Endothelial cell (in vitro differentiated cells): Measurements from ENCODE around the gene CHRNE. TPM values are rescaled to one million over a fixed set of nuclear protein-coding genes. Genes with fewer than 3 reads are reported as not detected.
A peak's percentile ranks its signal among the peaks of the same experiment; 100 is the strongest.

Source experiments
- DNase-seq: peaks from one replicate; pipeline ENCODE4 v3.0.0; 2021; ENCODE audit warnings: low spot score
- H3K27ac Mint-ChIP-seq: one replicate; pipeline ENCODE4 v1.8.0; 2021; ENCODE audit warnings: mixed read lengths, inconsistent platforms; ENCODE audit not compliant: unreplicated experiment
- H3K27me3 Mint-ChIP-seq: one replicate; pipeline ENCODE4 v1.8.0; 2021; ENCODE audit warnings: mild to moderate bottlenecking, moderate library complexity, mixed read lengths, inconsistent platforms; ENCODE audit not compliant: unreplicated experiment
- H3K36me3 Mint-ChIP-seq: one replicate; pipeline ENCODE4 v1.8.0; 2021; ENCODE audit warnings: mild to moderate bottlenecking, low read depth, mixed read lengths, inconsistent platforms; ENCODE audit not compliant: unreplicated experiment
- H3K4me1 Mint-ChIP-seq: one replicate; pipeline ENCODE4 v1.8.0; 2021; ENCODE audit warnings: mild to moderate bottlenecking, mixed read lengths, inconsistent platforms; ENCODE audit not compliant: unreplicated experiment
- H3K4me3 Mint-ChIP-seq: one replicate; pipeline ENCODE4 v1.8.0; 2021; ENCODE audit warnings: mild to moderate bottlenecking, mixed read lengths, inconsistent platforms; ENCODE audit not compliant: unreplicated experiment
- H3K9me3 Mint-ChIP-seq: one replicate; pipeline ENCODE4 v1.8.0; 2021; ENCODE audit warnings: mixed read lengths, inconsistent platforms; ENCODE audit not compliant: unreplicated experiment
- long read RNA-seq: library from polyadenylated mRNA; unstranded; transcript quantifications from one replicate; pipeline ENCODE4 v2.0.0, GENCODE V29; 2020; ENCODE audit not compliant: unreplicated experiment
- total RNA-seq: library from RNA; stranded (reverse); fragmentation: NEBNext Ultra II Directional; extraction: Animal tissue kit (Norgen Biotek cat#: 25700); gene quantifications from one replicate; pipeline ENCODE4 v1.2.1, GENCODE V29; 2021; ENCODE audit not compliant: unreplicated experiment
- TF ChIP-seq, protein P1 (sequence below): fragments of 200-600 bp; sonication (generic); IDR thresholded peaks from one replicate; pipeline ENCODE4 v1.5.0; 2021; ENCODE audit warnings: antibody characterized with exemption; ENCODE audit not compliant: unreplicated experiment

Gene CHRNE
- 1.2 TPM for total RNA-seq
- long read RNA-seq, partial matches to known transcripts, result 0 of 1 reads
- long read RNA-seq, other reads (novel, unspliced or antisense), result 1 of 1 reads

DNA sequence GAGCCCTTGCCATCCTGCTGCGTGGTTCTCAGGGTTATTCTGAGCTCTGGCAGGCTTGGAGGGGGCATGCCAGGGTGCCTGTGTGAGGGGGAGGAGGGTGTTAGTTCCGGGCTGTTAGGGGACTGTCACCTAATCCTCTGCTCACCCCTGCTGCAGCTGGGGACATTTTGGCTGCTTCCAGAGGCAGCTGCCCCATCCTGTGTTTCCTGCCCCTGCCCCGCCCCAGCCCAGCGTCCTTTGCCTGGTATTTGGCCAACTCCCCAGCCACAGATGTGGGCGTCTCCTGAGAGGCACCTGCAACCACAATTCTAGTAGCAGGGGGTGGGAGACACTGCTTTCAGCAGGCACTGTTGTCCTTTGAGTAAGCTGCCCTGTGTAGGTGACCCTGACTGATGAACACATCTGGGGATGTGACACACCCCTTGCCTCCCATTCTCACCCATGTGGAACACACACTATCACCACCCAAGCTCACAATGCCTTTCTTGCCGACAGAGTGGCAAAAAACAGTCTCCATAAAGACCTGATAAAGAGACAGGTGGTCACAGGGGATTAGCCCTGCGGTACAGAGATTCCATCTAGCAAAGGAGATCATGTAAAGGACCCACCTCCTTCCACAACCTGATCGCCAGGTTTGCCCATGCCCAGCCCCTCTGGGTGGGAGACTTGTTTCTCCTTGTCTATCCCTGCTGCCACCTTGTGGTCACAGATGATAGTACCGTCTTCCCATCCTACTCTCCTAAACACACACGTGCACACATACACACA lies at the start of gene CHRNE:
Gene CHRNE, minus strand, starts transcription at position 48 of the 768 bp plus-strand sequence. Its CDS starts 35 bp downstream, at position 13.
- peak; percentile 80 for DNase-seq
- Mint-ChIP-seq H3K27me3 (peaks cover 19% of the 10 kb centered on the region), H3K4me3 (no peak within 1 kb of the TSS), H3K27ac (peak within 1 kb of the TSS; percentile 7), H3K9me3 (no peaks in the 10 kb centered on the region), H3K36me3 (peaks cover 4% of the 10 kb centered on the region), H3K4me1 (peaks cover 5% of the 10 kb centered on the region)
- TF ChIP-seq, protein P1, sequence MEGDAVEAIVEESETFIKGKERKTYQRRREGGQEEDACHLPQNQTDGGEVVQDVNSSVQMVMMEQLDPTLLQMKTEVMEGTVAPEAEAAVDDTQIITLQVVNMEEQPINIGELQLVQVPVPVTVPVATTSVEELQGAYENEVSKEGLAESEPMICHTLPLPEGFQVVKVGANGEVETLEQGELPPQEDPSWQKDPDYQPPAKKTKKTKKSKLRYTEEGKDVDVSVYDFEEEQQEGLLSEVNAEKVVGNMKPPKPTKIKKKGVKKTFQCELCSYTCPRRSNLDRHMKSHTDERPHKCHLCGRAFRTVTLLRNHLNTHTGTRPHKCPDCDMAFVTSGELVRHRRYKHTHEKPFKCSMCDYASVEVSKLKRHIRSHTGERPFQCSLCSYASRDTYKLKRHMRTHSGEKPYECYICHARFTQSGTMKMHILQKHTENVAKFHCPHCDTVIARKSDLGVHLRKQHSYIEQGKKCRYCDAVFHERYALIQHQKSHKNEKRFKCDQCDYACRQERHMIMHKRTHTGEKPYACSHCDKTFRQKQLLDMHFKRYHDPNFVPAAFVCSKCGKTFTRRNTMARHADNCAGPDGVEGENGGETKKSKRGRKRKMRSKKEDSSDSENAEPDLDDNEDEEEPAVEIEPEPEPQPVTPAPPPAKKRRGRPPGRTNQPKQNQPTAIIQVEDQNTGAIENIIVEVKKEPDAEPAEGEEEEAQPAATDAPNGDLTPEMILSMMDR, result peak; percentile 68

DNA sequence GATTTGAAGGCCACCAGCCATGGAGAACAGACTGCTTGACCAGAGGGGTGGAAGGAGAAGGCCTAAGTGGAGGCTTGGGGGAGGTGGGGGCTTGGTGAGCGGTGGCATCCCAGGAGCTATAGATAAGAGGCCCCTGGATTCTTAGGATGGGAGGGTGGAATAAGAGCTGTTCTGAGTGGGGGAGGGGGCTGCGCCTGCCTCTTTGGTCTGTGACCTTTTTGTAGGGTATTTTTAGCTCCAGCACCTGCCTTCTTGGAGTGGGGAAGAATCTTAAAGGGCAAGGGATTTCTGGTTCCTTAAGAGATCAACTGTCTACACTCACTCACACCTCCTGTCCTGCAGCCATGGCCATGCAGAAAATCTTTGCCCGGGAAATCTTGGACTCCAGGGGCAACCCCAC lies 48.6 kb upstream of the CHRNE start:
- Mint-ChIP-seq H3K27ac (no peak overlapping the region), H3K4me1 (peaks cover 27% of the 10 kb centered on the region), H3K27me3 (peaks cover 29% of the 10 kb centered on the region), H3K9me3 (no peaks in the 10 kb centered on the region), H3K4me3 (peak overlapping the region; percentile 87), H3K36me3 (peaks cover 14% of the 10 kb centered on the region)
- TF ChIP-seq, protein P1, result no peak
- no peak for DNase-seq

DNA sequence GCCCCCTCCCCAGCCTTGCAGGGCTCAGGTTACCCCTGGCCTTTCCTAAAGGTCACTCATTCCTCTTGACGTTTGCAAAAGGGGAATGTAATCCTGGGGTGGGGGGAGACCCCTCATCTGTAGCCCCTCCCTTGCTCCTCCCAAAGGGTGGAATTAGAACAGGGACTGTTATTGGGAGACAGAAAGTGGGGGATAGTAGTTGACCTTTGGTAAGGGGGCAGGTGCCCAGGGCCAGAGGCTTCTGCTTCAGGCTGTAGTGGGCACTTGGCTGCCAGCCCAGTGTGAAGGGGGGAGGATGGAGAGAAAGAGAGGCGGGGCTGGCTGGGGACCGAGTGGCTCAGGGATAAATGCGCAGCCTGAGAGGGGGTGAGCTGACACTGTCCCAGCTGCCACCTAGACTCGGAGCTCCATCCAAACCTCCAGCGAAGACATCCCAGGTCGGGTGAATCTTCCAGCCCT lies 47.9 kb upstream of the CHRNE start, which contains the start of gene ENO3:
Gene ENO3, plus strand, starts transcription at position 374 of the 459 bp plus-strand sequence. CDS start 711 bp downstream, outside the sequence.
- Mint-ChIP-seq H3K9me3 (no peaks in the 10 kb centered on the region), H3K36me3 (peaks cover 16% of the 10 kb centered on the region), H3K27ac (peak within 1 kb of the TSS; percentile 75), H3K4me1 (peaks cover 33% of the 10 kb centered on the region), H3K27me3 (peaks cover 31% of the 10 kb centered on the region), H3K4me3 (peak within 1 kb of the TSS; percentile 87)
- TF ChIP-seq, protein P1, result no peak
- DNase-seq, result no peak

DNA sequence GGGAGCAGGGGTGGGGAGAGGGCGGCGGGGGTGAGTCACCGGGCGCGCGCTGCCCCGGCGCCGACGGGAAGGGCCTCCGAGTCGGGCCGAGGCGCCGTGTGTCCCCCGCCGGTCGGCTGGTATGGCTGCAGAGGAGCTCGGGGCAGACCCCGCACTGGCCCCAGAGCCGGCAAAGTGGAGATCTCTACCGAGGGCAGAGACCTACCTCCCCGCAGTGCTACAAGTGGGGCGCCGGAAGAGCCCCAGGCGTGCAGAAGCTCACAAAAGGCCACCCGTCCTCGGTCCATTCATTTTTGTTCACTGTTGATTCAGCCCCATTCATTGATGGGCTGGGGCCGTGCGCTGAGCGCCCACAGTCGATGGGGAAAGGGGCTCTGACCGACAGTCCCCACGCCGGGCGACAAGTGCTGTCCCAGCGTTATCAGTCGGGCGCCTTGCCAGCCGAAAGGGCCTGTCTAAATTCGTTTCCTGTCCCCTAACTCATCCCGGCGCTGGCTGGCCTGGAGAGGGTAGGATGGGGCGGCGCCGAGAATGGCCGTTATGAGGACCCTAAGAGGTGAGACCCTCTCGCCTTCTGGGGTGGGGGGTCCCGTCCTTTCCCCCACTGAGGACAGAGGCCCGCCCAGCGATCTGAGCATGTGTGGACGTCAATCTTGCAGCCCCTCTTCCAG lies 47.3 kb upstream of the CHRNE start:
- TF ChIP-seq, protein P1, result no peak
- peak overlapping the region; percentile 87 for H3K4me3 Mint-ChIP-seq

More for the DNA sequence above, 47.3 kb upstream of the CHRNE start:
- peaks cover 38% of the 10 kb centered on the region for H3K4me1 Mint-ChIP-seq
- DNase-seq, result peak; percentile 19
- peaks cover 19% of the 10 kb centered on the region for H3K36me3 Mint-ChIP-seq
- H3K27ac Mint-ChIP-seq, result peak overlapping the region; percentile 75
- H3K9me3 Mint-ChIP-seq, result no peaks in the 10 kb centered on the region
- peaks cover 33% of the 10 kb centered on the region for H3K27me3 Mint-ChIP-seq
